ENCODE results near the gene PDGFA. TPM values are rescaled to one million over a fixed set of nuclear protein-coding genes. Genes with fewer than 3 reads are reported as not detected.

The PDGFA gene
- total RNA-seq, 1 experiment from 2014 or later = 23.6 TPM

DNA sequence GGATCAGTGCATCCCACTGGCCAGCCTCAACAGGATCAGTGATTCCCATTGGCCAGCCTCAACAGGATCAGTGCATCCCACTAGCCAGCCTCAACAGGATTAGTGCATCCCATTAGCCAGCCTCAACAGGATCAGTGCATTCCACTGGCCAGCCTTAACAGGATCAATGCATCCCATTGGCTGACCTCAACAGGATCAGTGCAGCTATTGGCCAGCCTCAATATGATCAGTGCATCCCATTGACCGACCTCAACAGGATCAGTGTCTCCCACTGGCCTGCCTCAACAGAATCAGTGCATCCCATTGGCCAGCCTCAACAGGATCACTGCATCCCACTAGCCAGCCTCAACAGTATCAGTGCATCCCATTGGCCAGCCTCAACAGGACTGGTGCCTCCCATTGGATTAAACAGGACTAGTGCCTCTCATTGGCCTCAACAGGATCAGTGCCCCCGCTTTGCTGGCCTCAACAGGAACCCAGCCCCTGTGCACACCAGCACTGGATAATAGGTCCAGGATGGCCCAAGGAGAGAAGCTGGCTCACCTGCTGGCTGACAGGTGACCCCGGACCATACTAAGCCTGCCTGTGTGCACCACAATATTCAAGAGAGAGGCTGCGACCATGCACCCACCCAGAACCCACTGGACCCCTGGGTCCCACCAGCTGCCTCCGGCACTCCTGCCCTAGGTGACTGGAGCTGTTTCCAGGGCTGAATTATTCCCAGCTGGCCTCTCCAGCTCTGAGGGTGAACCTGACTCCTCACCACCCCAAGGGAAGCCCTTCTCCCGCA, 59.9 kb downstream of the PDGFA start:
- no peak overlapping the region for H2AFZ ChIP-seq

GRCh38 chr7:458511-459245, 61.0 kb downstream of the PDGFA start:
- H3K27me3 ChIP-seq (ENCODE audit: insufficient read depth, low read depth) = peaks cover 51% of the 10 kb centered on the region
- no peak overlapping the region for H3K27ac ChIP-seq
- no peaks in the 10 kb centered on the region for H3K36me3 ChIP-seq (ENCODE audit: low read depth)
- TF ChIP-seq EZH2 (IDR thresholded peaks at IDR 0.05; ENCODE audit: low read depth) (no peak), CTCF (conservative IDR thresholded peaks at IDR 0.05) (no peak)
- DNase-seq = no peak
- no peak overlapping the region for H3K4me2 ChIP-seq
- ChIA-PET POLR2A (ENCODE audit: unreplicated experiment) (no interaction called here), CTCF (no interaction called here)
- no peaks in the 10 kb centered on the region for H3K9me3 ChIP-seq (ENCODE audit: insufficient read depth, low read depth)
- no TSS peak for BruUV-seq (replicated peaks)
- no peak overlapping the region for H3K4me3 ChIP-seq
- no peaks in the 10 kb centered on the region for H4K20me1 ChIP-seq (ENCODE audit: insufficient read depth)
- H3K9me2 ChIP-seq (ENCODE audit: insufficient read depth) = no peaks in the 10 kb centered on the region
- H3K79me2 ChIP-seq (ENCODE audit: low read depth) = no peaks in the 10 kb centered on the region
- intact Hi-C loops (cut with micrococcal nuclease; ENCODE audit: unreplicated experiment) = no loop called here
- H3F3A ChIP-seq (ENCODE audit: insufficient read depth, low read depth) = no peaks in the 10 kb centered on the region; the same call in 1 of the 2 replicates
- H3K4me1 ChIP-seq (replicated peaks; ENCODE audit: insufficient read depth) = no peaks in the 10 kb centered on the region
- H2AFZ ChIP-seq = no peak overlapping the region

More for the DNA sequence above, 59.9 kb downstream of the PDGFA start:
- H3K4me3 ChIP-seq = no peak overlapping the region
- H3K9me3 ChIP-seq (ENCODE audit: insufficient read depth, low read depth) = no peaks in the 10 kb centered on the region
- H3K9me2 ChIP-seq (ENCODE audit: insufficient read depth) = no peaks in the 10 kb centered on the region
- POLR2A ChIA-PET (ENCODE audit: unreplicated experiment) = no interaction called here
- CTCF ChIA-PET = no interaction called here
- H3K27me3 ChIP-seq (ENCODE audit: insufficient read depth, low read depth) = peaks cover 51% of the 10 kb centered on the region
- no peaks in the 10 kb centered on the region for H4K20me1 ChIP-seq (ENCODE audit: insufficient read depth)
- H3K4me2 ChIP-seq = no peak overlapping the region
- TF ChIP-seq CTCF (conservative IDR thresholded peaks at IDR 0.05) (no peak), EZH2 (IDR thresholded peaks at IDR 0.05; ENCODE audit: low read depth) (no peak)
- H3F3A ChIP-seq (ENCODE audit: insufficient read depth, low read depth) = no peaks in the 10 kb centered on the region
- no peaks in the 10 kb centered on the region for H3K79me2 ChIP-seq (ENCODE audit: low read depth)
- no peak for DNase-seq
- no TSS peak for BruUV-seq (replicated peaks)
- intact Hi-C loops (cut with micrococcal nuclease; ENCODE audit: unreplicated experiment) = no loop called here
- H3K4me1 ChIP-seq (replicated peaks; ENCODE audit: insufficient read depth) = no peaks in the 10 kb centered on the region
- H3K27ac ChIP-seq = no peak overlapping the region
- no peaks in the 10 kb centered on the region for H3K36me3 ChIP-seq (ENCODE audit: low read depth)

GRCh38 chr7:457814-458510, 61.7 kb downstream of the PDGFA start:
- DNase-seq = no peak
- no peaks in the 10 kb centered on the region for H3K36me3 ChIP-seq (ENCODE audit: low read depth)
- BruUV-seq (replicated peaks) = no TSS peak
- no peak for TF ChIP-seq CTCF (conservative IDR thresholded peaks at IDR 0.05)
- no peak for TF ChIP-seq EZH2 (IDR thresholded peaks at IDR 0.05; ENCODE audit: low read depth)
- ChIA-PET POLR2A (ENCODE audit: unreplicated experiment) (no interaction called here), CTCF (no interaction called here)
- H3K4me2 ChIP-seq = no peak overlapping the region
- H3K9me3 ChIP-seq (ENCODE audit: insufficient read depth, low read depth) = no peaks in the 10 kb centered on the region
- no peaks in the 10 kb centered on the region; the same call in 1 of the 2 replicates for H3F3A ChIP-seq (ENCODE audit: insufficient read depth, low read depth)
- H3K4me1 ChIP-seq (replicated peaks; ENCODE audit: insufficient read depth) = no peaks in the 10 kb centered on the region
- intact Hi-C loops (cut with micrococcal nuclease; ENCODE audit: unreplicated experiment) = no loop called here
- H3K27me3 ChIP-seq (ENCODE audit: insufficient read depth, low read depth) = peaks cover 56% of the 10 kb centered on the region
- no peaks in the 10 kb centered on the region for H4K20me1 ChIP-seq (ENCODE audit: insufficient read depth)
- no peak overlapping the region for H2AFZ ChIP-seq
- no peaks in the 10 kb centered on the region for H3K79me2 ChIP-seq (ENCODE audit: low read depth)
- no peaks in the 10 kb centered on the region for H3K9me2 ChIP-seq (ENCODE audit: insufficient read depth)
- H3K4me3 ChIP-seq = no peak overlapping the region
- H3K27ac ChIP-seq = no peak overlapping the region
